Dermis microvascular lymphatic vessel endothelial cell (primary cell): ENCODE data around the gene ELFN1. TPM values are rescaled to one million over a fixed set of nuclear protein-coding genes. Genes with fewer than 3 reads are reported as not detected.

Experiments
- DNase-seq, 2 donors: peaks; one replicate each; pipeline versions ENCODE4 v3.0.0 to v3.0.0-alpha.2; 2010; ENCODE audit warnings: low read depth in 2 of 2
- total RNA-seq: library from RNA; depleted of rRNA; stranded (reverse); fragments of >200 nt; gene quantifications from 2 replicates; pipeline ENCODE4 v1.2.1, GENCODE V29; 2014

ELFN1 gene
- total RNA-seq, 1 donor from 2014 or later = 0.90 TPM

GRCh38 chr7:1675673-1676549, 5.8 kb downstream of the ELFN1 start:
- DNase-seq = no peak

- DNase-seq = no peak
Measured at GRCh38 chr7:1676550-1677078, 6.5 kb downstream of the ELFN1 start.

GRCh38 chr7:1677206-1678080, 7.4 kb downstream of the ELFN1 start:
- DNase-seq = no peak

- no peak for DNase-seq
Measured at GRCh38 chr7:1678081-1678543, 8.0 kb downstream of the ELFN1 start.

- DNase-seq = no peak
Measured at GRCh38 chr7:1678571-1679325, 8.7 kb downstream of the ELFN1 start.

GRCh38 chr7:1679326-1679965, 9.4 kb downstream of the ELFN1 start:
- no peak for DNase-seq

- DNase-seq = no peak
Measured at GRCh38 chr7:1679966-1680730, 10.1 kb downstream of the ELFN1 start.

GRCh38 chr7:1681581-1681980, 11.5 kb downstream of the ELFN1 start:
- no peak for DNase-seq

GRCh38 chr7:1685000-1685624, 15.0 kb downstream of the ELFN1 start:
- no peak for DNase-seq

- no peak for DNase-seq
Measured at GRCh38 chr7:1688542-1688941, 18.5 kb downstream of the ELFN1 start.

- DNase-seq = no peak
Measured at GRCh38 chr7:1689311-1689710, 19.2 kb downstream of the ELFN1 start.

GRCh38 chr7:1690359-1690958, 20.4 kb downstream of the ELFN1 start:
- DNase-seq = no peak

- DNase-seq = no peak
Measured at GRCh38 chr7:1691096-1691495, 21.0 kb downstream of the ELFN1 start.

- no peak for DNase-seq
Measured at GRCh38 chr7:1691601-1692514, 21.8 kb downstream of the ELFN1 start.

GRCh38 chr7:1692515-1693418, 22.7 kb downstream of the ELFN1 start:
- DNase-seq = no peak

GRCh38 chr7:1693419-1693990, 23.4 kb downstream of the ELFN1 start:
- no peak for DNase-seq
